Measurements from ENCODE around the gene SMARCA2. TPM values are rescaled to one million over a fixed set of nuclear protein-coding genes. Genes with fewer than 3 reads are reported as not detected.

The SMARCA2 gene
- total and polyA plus RNA-seq, 2 experiments from 2014 or later: 19.9 to 43.0 TPM

DNA sequence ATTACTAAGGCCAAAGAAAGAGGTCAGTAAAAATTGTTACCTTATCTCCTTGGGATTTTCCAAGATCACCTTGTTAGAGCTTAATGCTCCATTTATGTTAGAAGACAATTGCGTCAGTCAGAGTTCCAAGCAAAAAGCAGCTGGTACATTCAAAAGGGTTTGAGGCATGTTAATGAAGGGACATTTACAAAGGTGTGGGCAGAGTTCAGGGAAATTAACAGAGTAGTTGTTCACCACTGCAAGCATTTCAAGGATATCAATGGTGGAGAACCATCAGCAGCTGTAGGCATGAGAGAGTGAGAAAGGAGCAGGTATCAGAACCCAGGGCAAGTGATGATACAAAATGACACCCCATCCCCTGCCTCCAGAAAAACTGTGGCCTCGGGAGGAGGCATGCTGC, 17.0 kb upstream of the SMARCA2 start:
- no peaks in the 10 kb centered on the region for H3K4me1 ChIP-seq (ENCODE audit: low read depth)
- no peak overlapping the region for H3K4me3 ChIP-seq
- no peaks in the 10 kb centered on the region for H3K27me3 ChIP-seq
- H3K9me3 ChIP-seq (ENCODE audit: low read depth): no peaks in the 10 kb centered on the region
- no peak for DNase-seq (ENCODE audit: low read depth in 1 of 2, low spot score in 1 of 2)
- TF ChIP-seq, protein P1, sequence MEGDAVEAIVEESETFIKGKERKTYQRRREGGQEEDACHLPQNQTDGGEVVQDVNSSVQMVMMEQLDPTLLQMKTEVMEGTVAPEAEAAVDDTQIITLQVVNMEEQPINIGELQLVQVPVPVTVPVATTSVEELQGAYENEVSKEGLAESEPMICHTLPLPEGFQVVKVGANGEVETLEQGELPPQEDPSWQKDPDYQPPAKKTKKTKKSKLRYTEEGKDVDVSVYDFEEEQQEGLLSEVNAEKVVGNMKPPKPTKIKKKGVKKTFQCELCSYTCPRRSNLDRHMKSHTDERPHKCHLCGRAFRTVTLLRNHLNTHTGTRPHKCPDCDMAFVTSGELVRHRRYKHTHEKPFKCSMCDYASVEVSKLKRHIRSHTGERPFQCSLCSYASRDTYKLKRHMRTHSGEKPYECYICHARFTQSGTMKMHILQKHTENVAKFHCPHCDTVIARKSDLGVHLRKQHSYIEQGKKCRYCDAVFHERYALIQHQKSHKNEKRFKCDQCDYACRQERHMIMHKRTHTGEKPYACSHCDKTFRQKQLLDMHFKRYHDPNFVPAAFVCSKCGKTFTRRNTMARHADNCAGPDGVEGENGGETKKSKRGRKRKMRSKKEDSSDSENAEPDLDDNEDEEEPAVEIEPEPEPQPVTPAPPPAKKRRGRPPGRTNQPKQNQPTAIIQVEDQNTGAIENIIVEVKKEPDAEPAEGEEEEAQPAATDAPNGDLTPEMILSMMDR (IDR thresholded peaks at IDR 0.05; ENCODE audit: low read depth, low read length): no peak
- H3K36me3 ChIP-seq: no peaks in the 10 kb centered on the region
- no peak overlapping the region for H3K27ac ChIP-seq

DNA sequence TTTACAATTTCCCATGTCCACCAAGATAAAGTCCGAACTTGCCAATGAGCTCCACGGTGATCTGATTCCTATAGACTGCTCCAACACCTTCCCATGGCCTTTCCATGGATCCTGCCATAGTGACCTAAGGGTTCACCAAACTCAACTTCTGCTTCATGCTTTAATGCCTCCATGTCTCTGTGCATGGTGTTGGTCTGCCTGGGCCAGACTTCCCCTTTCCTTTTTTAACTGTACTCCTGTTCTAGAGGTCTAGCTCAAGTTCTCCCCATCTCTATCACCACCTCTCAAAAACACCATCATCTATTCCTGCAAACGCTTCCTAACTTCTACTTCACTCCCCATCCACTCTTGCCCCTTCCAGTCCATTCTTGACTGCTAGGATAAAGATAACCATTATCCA, 14.8 kb upstream of the SMARCA2 start:
- Histone ChIP-seq H3K4me3 (no peak overlapping the region), H3K36me3 (no peaks in the 10 kb centered on the region), H3K27ac (no peak overlapping the region), H3K9me3 (ENCODE audit: low read depth) (no peaks in the 10 kb centered on the region), H3K27me3 (no peaks in the 10 kb centered on the region), H3K4me1 (ENCODE audit: low read depth) (no peaks in the 10 kb centered on the region)
- DNase-seq (ENCODE audit: low read depth in 1 of 2, low spot score in 1 of 2): no peak
- TF ChIP-seq, protein P1 (IDR thresholded peaks at IDR 0.05; ENCODE audit: low read depth, low read length): no peak

DNA sequence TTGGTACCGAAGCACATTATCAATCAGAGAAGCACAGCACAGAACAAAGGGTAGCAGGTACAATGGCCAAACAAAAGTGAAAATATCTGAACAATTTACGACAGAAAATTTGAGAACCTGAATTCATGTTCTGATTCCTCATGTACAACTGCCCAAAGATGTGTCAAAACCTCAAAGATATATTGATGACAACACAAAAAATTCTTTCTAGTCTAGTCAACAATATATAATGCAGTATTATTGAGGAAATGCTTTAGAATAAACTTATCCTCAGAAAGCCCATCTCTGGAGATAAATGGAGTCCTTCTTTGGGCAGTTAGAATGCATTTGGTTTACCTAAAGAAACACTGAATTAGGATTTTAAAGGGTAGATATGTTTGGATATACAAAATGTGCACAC, 6.8 kb upstream of the SMARCA2 start:
- TF ChIP-seq, protein P1 (IDR thresholded peaks at IDR 0.05; ENCODE audit: low read depth, low read length): no peak
- DNase-seq (ENCODE audit: low read depth in 1 of 2, low spot score in 1 of 2): no peak
- Histone ChIP-seq H3K9me3 (ENCODE audit: low read depth) (no peaks in the 10 kb centered on the region), H3K27ac (no peak overlapping the region), H3K27me3 (peaks cover 27% of the 10 kb centered on the region), H3K4me1 (ENCODE audit: low read depth) (no peaks in the 10 kb centered on the region), H3K4me3 (no peak overlapping the region), H3K36me3 (no peaks in the 10 kb centered on the region)

DNA sequence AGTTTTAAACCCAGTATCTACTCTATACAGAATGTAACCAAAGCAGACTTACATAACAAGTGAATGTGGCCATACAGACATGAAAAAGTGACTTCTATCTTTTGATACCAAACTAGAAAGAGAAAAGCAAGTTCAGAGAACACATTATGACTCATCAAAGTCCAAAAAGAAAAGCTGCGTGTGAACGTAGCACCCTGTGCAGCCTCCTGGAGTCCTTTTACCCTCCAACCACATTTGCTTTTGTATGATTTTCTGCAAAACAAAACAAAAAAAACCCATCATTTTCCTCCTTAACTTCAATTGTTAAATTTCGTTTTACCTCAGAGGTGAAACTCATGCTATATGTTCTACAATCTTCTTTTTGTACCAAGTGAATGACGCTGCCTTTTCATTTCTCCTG, 2.8 kb upstream of the SMARCA2 start:
- H3K9me3 ChIP-seq (ENCODE audit: low read depth): no peaks in the 10 kb centered on the region

DNA sequence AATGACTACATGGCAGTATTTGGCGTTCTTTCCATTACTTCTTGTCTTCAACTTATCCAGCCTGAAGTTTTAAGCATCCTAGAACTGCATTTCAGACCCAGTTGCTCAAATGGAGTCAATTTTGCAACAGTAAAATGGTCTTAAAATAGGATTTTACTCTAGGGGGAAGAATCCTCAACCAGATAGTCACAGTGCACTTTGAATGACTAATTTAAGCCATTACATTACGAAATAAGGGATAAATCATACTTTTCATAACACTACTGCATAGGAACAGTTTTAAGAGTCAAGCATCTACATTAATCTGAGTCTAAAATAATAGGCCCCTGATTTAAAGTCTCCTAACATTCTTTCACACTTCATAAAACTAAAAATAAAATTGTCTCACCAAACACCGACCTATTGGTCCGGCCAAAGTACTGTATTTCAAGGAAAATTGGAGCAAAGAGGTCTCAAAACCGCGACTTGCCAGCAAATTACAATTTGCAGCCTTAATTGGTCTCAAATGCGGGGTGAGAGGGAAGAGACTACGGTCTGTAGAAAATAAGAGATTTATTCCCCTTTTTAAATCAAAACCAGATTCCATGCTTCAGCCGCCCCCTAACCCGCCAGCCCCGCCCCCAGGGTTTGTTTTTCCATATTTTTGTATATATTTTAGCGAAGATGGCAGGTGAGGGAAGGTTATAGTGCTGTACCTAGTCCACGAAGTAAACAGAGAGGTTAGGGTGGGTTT, 1.2 kb upstream of the SMARCA2 start:
- TF ChIP-seq, protein P1 (IDR thresholded peaks at IDR 0.05; ENCODE audit: low read depth, low read length): no peak
- Histone ChIP-seq H3K27me3 (peaks cover 41% of the 10 kb centered on the region), H3K36me3 (no peaks in the 10 kb centered on the region), H3K27ac (peak overlapping the region; percentile 83), H3K4me1 (ENCODE audit: low read depth) (peaks cover 8% of the 10 kb centered on the region), H3K4me3 (peak overlapping the region; percentile 67), H3K9me3 (ENCODE audit: low read depth) (no peaks in the 10 kb centered on the region)
- peak in 1 of 2 donors; percentile 58 for DNase-seq (ENCODE audit: low read depth in 1 of 2, low spot score in 1 of 2)

More for the DNA sequence above, 2.8 kb upstream of the SMARCA2 start:
- no peaks in the 10 kb centered on the region for H3K4me1 ChIP-seq (ENCODE audit: low read depth)
- no peak overlapping the region for H3K4me3 ChIP-seq
- no peak overlapping the region for H3K27ac ChIP-seq
- TF ChIP-seq, protein P1 (IDR thresholded peaks at IDR 0.05; ENCODE audit: low read depth, low read length): no peak
- DNase-seq (ENCODE audit: low read depth in 1 of 2, low spot score in 1 of 2): no peak
- peaks cover 35% of the 10 kb centered on the region for H3K27me3 ChIP-seq
- H3K36me3 ChIP-seq: no peaks in the 10 kb centered on the region

All from cardiac muscle cell (in vitro differentiated cells and primary cell).